ENCODE data around the gene HPS1.

HPS1 gene

GRCh38 chr10:98456686-98457482, 10.1 kb upstream of the HPS1 start:
- peaks cover 81% of the 10 kb centered on the region for H3K27me3 ChIP-seq (ENCODE audit: insufficient read depth, low read depth, severe bottlenecking)
- no peaks in the 10 kb centered on the region for H3K36me3 ChIP-seq
- H3K4me3 ChIP-seq (ENCODE audit: low read depth, low read length) = no peak overlapping the region
- no peak for DNase-seq
- H3K27ac ChIP-seq = no peak overlapping the region
- no peaks in the 10 kb centered on the region for H3K9me3 ChIP-seq (ENCODE audit: severe bottlenecking)
- TF ChIP-seq CTCF (IDR thresholded peaks at IDR 0.05; ENCODE audit: low read depth, low read length) = no peak

GRCh38 chr10:98456043-98456570, 9.4 kb upstream of the HPS1 start:
- TF ChIP-seq CTCF (IDR thresholded peaks at IDR 0.05; ENCODE audit: low read depth, low read length) = no peak
- peaks cover 74% of the 10 kb centered on the region for H3K27me3 ChIP-seq (ENCODE audit: insufficient read depth, low read depth, severe bottlenecking)
- no peak overlapping the region for H3K27ac ChIP-seq
- no peaks in the 10 kb centered on the region for H3K36me3 ChIP-seq
- no peaks in the 10 kb centered on the region for H3K9me3 ChIP-seq (ENCODE audit: severe bottlenecking)
- H3K4me3 ChIP-seq (ENCODE audit: low read depth, low read length) = no peak overlapping the region
- no peak for DNase-seq

- DNase-seq = no peak
- no peak for TF ChIP-seq CTCF (IDR thresholded peaks at IDR 0.05; ENCODE audit: low read depth, low read length)
- Histone ChIP-seq H3K27ac (no peak overlapping the region), H3K36me3 (no peaks in the 10 kb centered on the region), H3K27me3 (ENCODE audit: insufficient read depth, low read depth, severe bottlenecking) (peaks cover 60% of the 10 kb centered on the region), H3K4me3 (ENCODE audit: low read depth, low read length) (no peak overlapping the region), H3K9me3 (ENCODE audit: severe bottlenecking) (no peaks in the 10 kb centered on the region)
These were observed 7.0 kb upstream of the HPS1 start for GRCh38 chr10:98453729-98454128.

- no peaks in the 10 kb centered on the region for H3K36me3 ChIP-seq
- H3K4me3 ChIP-seq (ENCODE audit: low read depth, low read length) = no peak overlapping the region
- peaks cover 44% of the 10 kb centered on the region for H3K27me3 ChIP-seq (ENCODE audit: insufficient read depth, low read depth, severe bottlenecking)
- H3K27ac ChIP-seq = no peak overlapping the region
- DNase-seq = no peak
- no peaks in the 10 kb centered on the region for H3K9me3 ChIP-seq (ENCODE audit: severe bottlenecking)
- no peak for TF ChIP-seq CTCF (IDR thresholded peaks at IDR 0.05; ENCODE audit: low read depth, low read length)
These were observed 3.9 kb upstream of the HPS1 start for GRCh38 chr10:98450618-98451017.

GRCh38 chr10:98449287-98449686, 2.6 kb upstream of the HPS1 start:
- H3K27me3 ChIP-seq (ENCODE audit: insufficient read depth, low read depth, severe bottlenecking) = peaks cover 40% of the 10 kb centered on the region
- H3K27ac ChIP-seq = no peak overlapping the region
- TF ChIP-seq CTCF (IDR thresholded peaks at IDR 0.05; ENCODE audit: low read depth, low read length) = no peak
- no peaks in the 10 kb centered on the region for H3K9me3 ChIP-seq (ENCODE audit: severe bottlenecking)
- DNase-seq = no peak
- no peaks in the 10 kb centered on the region for H3K36me3 ChIP-seq
- no peak overlapping the region for H3K4me3 ChIP-seq (ENCODE audit: low read depth, low read length)

All from WERI-Rb-1 (cell line).